HCT116 (cell line): ENCODE results near the gene CDH4. TPM values are rescaled to one million over a fixed set of nuclear protein-coding genes. Genes with fewer than 3 reads are reported as not detected.

Source experiments
- ATAC-seq: fragments of 200-7000 bp; cut with Tn5 transposase; 2 replicates; pipeline ENCODE4 v1.9.1; 2020; ENCODE audit warnings: mild to moderate bottlenecking, moderate library complexity
- BruUV-seq: library from RNA; stranded (reverse); fragments of 400-500 nt; replicated peaks from 2 replicates; lab custom pipeline; 2021; lab: Mats Ljungman, UMichigan
- CTCF ChIA-PET: fragments of 300-600 bp; sonication (Branson Sonifier 250); formaldehyde crosslinking; loops from one replicate; lab custom pipeline; 2021; ENCODE audit warnings: antibody characterized with exemption; lab: Charles Lee
- POLR2A ChIA-PET: fragments of 300-600, 350-600 bp; sonication (Branson Sonifier 250); formaldehyde crosslinking; loops from one replicate; lab custom pipeline; 2021; ENCODE audit warnings: antibody characterized with exemption; lab: Charles Lee
- RAD21 ChIA-PET, 2 experiments: fragments of 300-600 bp; sonication (Branson Sonifier 250); formaldehyde crosslinking; loops; one replicate each; lab custom pipeline; 2023; ENCODE audit warnings: low total read pairs in 2 of 2; ENCODE audit not compliant: uncharacterized antibody in 2 of 2, unreplicated experiment in 2 of 2, low non-redundant PET in 1 of 2; lab: Charles Lee
- DNase-seq: peaks from one replicate; pipeline ENCODE4 v3.0.0-alpha.2; 2010; ENCODE audit warnings: low read depth, low spot score
- H2AFZ ChIP-seq: fragments of 200-600 bp; shearing (Covaris generic), sonication (generic); 2 replicates; pipeline ENCODE4 v1.6.1; 2017; ENCODE audit warnings: low read depth, mixed run types, mixed read lengths, antibody characterized with exemption, low read length; ENCODE audit not compliant: poor library complexity, severe bottlenecking
- H3K27ac ChIP-seq: 2 replicates; pipeline ENCODE4 v1.5.1; 2012; ENCODE audit warnings: low read depth, low read length
- H3K27me3 ChIP-seq: fragments of 200-600 bp; sonication (generic); 2 replicates; pipeline ENCODE4 v1.6.1; 2016; ENCODE audit warnings: mixed run types, low read length, mixed read lengths; ENCODE audit not compliant: insufficient read depth
- H3K36me3 ChIP-seq, 2 experiments: fragments of 200-500 bp in 1 of 2; fragments of 200-600 bp in 1 of 2; sonication (Bioruptor generic) in 1 of 2; sonication (generic) in 1 of 2; 2 replicates each; pipeline versions ENCODE4 v1.5.1 to v1.6.1; 2014 to 2016; ENCODE audit warnings: low read length in 2 of 2, inconsistent platforms in 1 of 2, mixed read lengths in 1 of 2, mixed run types in 1 of 2; ENCODE audit not compliant: insufficient read depth in 2 of 2, control insufficient read depth in 1 of 2
- H3K4me1 ChIP-seq, 2 experiments: fragments of 200-600 bp in 1 of 2; sonication (generic) in 1 of 2; 2 replicates each; pipeline versions ENCODE4 v1.5.1 to v1.6.1; 2012 to 2017; ENCODE audit warnings: low read length in 2 of 2, inconsistent platforms in 1 of 2, mild to moderate bottlenecking in 1 of 2, mixed read lengths in 1 of 2, mixed run types in 1 of 2, moderate library complexity in 1 of 2; ENCODE audit not compliant: insufficient read depth in 2 of 2, control insufficient read depth in 1 of 2
- H3K4me2 ChIP-seq: fragments of 200-600 bp; sonication (generic); 2 replicates; pipeline ENCODE4 v1.6.1; 2017; ENCODE audit warnings: mixed run types, low read length, mixed read lengths
- H3K4me3 ChIP-seq, 2 experiments: fragments of 200-600 bp in 1 of 2; sonication (generic) in 1 of 2; replicated peaks in 1 of 2; 2 replicates each; pipeline ENCODE4 v1.5.1; 2011 to 2016; ENCODE audit warnings: low read length in 2 of 2, control low read depth in 1 of 2, low read depth in 1 of 2, mild to moderate bottlenecking in 1 of 2, mixed read lengths in 1 of 2, mixed run types in 1 of 2
- H3K79me2 ChIP-seq: fragments of 200-600 bp; sonication (generic); 2 replicates; pipeline ENCODE4 v1.6.1; 2017; ENCODE audit warnings: mild to moderate bottlenecking, mixed run types, low read length, moderate library complexity, mixed read lengths; ENCODE audit not compliant: insufficient read depth
- H3K9ac ChIP-seq: fragments of 200-600 bp; sonication (generic); 2 replicates; pipeline ENCODE4 v1.6.1; 2016; ENCODE audit warnings: low read length, mixed read lengths
- H3K9me2 ChIP-seq: fragments of 200-600 bp; sonication (generic), shearing (Covaris generic); 2 replicates; pipeline ENCODE4 v1.6.1; 2017; ENCODE audit warnings: mixed run types, mild to moderate bottlenecking, moderate library complexity; ENCODE audit not compliant: insufficient read depth
- H3K9me3 ChIP-seq, 2 experiments: fragments of 200-500 bp in 1 of 2; fragments of 200-600 bp in 1 of 2; sonication (Bioruptor generic) in 1 of 2; sonication (generic) in 1 of 2; 2 replicates each; pipeline ENCODE4 v1.6.1; 2014 to 2017; ENCODE audit warnings: low read length in 2 of 2, mixed read lengths in 2 of 2, inconsistent platforms in 1 of 2, low read depth in 1 of 2, mild to moderate bottlenecking in 1 of 2, mixed run types in 1 of 2, moderate library complexity in 1 of 2; ENCODE audit not compliant: control insufficient read depth in 1 of 2, insufficient read depth in 1 of 2
- H4K20me1 ChIP-seq: fragments of 200-600 bp; sonication (generic), shearing (Covaris generic); 2 replicates; pipeline ENCODE4 v1.6.1; 2017; ENCODE audit warnings: mixed run types, mild to moderate bottlenecking, moderate library complexity; ENCODE audit not compliant: insufficient read depth
- CEBPB ChIP-seq: IDR thresholded peaks from 2 replicates; pipeline ENCODE4 v1.6.1; 2012; ENCODE audit warnings: low read depth
- EGR1 ChIP-seq: IDR thresholded peaks from 2 replicates; pipeline ENCODE4 v1.6.1; 2012; ENCODE audit warnings: low read depth
- ELF1 ChIP-seq: IDR thresholded peaks from 2 replicates; pipeline ENCODE4 v1.6.1; 2012; ENCODE audit warnings: low read depth, borderline replicate concordance
- EZH2 ChIP-seq: fragments of 200-600 bp; sonication (generic); IDR thresholded peaks from 2 replicates; pipeline ENCODE4 v1.6.1; 2017; ENCODE audit warnings: antibody characterized with exemption, mixed run types
- EZH2phosphoT487 ChIP-seq: fragments of 200-600 bp; IDR thresholded peaks from 2 replicates; pipeline ENCODE4 v1.6.1; 2018; ENCODE audit warnings: antibody characterized with exemption, borderline replicate concordance
- RAD21 ChIP-seq: IDR thresholded peaks from 2 replicates; pipeline ENCODE4 v1.6.1; 2012; ENCODE audit warnings: low read depth, mild to moderate bottlenecking
- SIN3A ChIP-seq: IDR thresholded peaks from 2 replicates; pipeline ENCODE4 v1.6.1; 2012; ENCODE audit warnings: low read depth
- SP1 ChIP-seq: IDR thresholded peaks from 2 replicates; pipeline ENCODE4 v1.6.1; 2012; ENCODE audit warnings: low read depth
- YY1 ChIP-seq: IDR thresholded peaks from 2 replicates; pipeline ENCODE4 v1.6.1; 2011; ENCODE audit warnings: low read length, low read depth, moderate library complexity, mild to moderate bottlenecking; ENCODE audit not compliant: insufficient replicate concordance; ENCODE audit errors: extremely low read depth
- ZNF274 ChIP-seq: fragments of 200-500 bp; sonication (Bioruptor generic); IDR thresholded peaks from 2 replicates; pipeline ENCODE4 v1.6.1; 2014; ENCODE audit warnings: mild to moderate bottlenecking, low read depth, low read length, inconsistent platforms
- intact Hi-C: fragments of 100-400 bp; cut with micrococcal nuclease; formaldehyde crosslinking; loops from 2 replicates; pipeline ENCODE4 v1.10.0; 2022
- total RNA-seq: library from RNA; stranded (reverse); gene quantifications from one replicate; pipeline ENCODE4 v1.2.1, GENCODE V29; 2021; ENCODE audit not compliant: unreplicated experiment
- TF ChIP-seq, protein P1 (sequence below): IDR thresholded peaks from 2 replicates; pipeline ENCODE4 v1.6.1; 2012; ENCODE audit warnings: low read depth
- TF ChIP-seq, protein P2 (sequence below), 3 experiments: fragments of 200-600 bp in 1 of 3; sonication (generic) in 1 of 3; IDR thresholded peaks in 2 of 3; conservative IDR thresholded peaks in 1 of 3; 2 replicates each; pipeline ENCODE4 v1.5.1; 2012 to 2017; ENCODE audit warnings: low read depth in 2 of 3, low read length in 2 of 3, antibody characterized with exemption in 1 of 3, borderline replicate concordance in 1 of 3, control low read depth in 1 of 3, mild to moderate bottlenecking in 1 of 3, mixed read lengths in 1 of 3, mixed run types in 1 of 3, moderate library complexity in 1 of 3; ENCODE audit not compliant: insufficient read depth in 1 of 3

Gene CDH4
- total RNA-seq, 1 experiment from 2014 or later: not detected

DNA sequence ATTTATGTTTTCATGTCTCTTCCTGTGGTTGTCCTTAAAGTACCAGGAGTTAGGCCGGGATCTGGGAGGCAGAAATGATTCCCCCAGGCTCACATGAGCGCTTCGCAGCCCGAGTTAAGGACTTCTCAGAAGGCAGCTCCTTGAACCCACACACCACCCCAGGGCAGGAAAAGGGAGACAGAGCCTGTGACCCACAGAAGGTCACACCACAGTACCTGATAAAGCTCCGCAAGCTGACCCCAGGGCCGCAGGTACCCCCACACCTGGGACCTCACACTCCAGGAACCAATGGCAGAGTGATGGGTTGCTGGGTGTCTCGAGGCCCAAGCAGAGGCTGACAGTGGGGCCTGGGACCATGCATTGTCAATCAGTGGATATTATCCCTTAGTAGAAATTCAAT is 207.6 kb downstream of the CDH4 start:
- Histone ChIP-seq H3K36me3 (no peaks in the 10 kb centered on the region), H3K27me3 (no peaks in the 10 kb centered on the region), H3K27ac (no peak overlapping the region), H2AFZ (no peak overlapping the region), H3K4me1 (no peaks in the 10 kb centered on the region), H4K20me1 (no peaks in the 10 kb centered on the region), H3K9me3 (peaks cover 0 to 6% of the 10 kb centered on the region in 2 experiments; a peak in 2 of 4 replicates), H3K4me2 (no peak overlapping the region), H3K4me3 (no peak overlapping the region), H3K9ac (no peak overlapping the region), H3K79me2 (no peaks in the 10 kb centered on the region), H3K9me2 (no peaks in the 10 kb centered on the region)
- ChIA-PET POLR2A (no interaction called here), CTCF (no interaction called here), RAD21 (no interaction called here)
- TF ChIP-seq ELF1: no peak
- no peak for TF ChIP-seq RAD21
- TF ChIP-seq, protein P1, sequence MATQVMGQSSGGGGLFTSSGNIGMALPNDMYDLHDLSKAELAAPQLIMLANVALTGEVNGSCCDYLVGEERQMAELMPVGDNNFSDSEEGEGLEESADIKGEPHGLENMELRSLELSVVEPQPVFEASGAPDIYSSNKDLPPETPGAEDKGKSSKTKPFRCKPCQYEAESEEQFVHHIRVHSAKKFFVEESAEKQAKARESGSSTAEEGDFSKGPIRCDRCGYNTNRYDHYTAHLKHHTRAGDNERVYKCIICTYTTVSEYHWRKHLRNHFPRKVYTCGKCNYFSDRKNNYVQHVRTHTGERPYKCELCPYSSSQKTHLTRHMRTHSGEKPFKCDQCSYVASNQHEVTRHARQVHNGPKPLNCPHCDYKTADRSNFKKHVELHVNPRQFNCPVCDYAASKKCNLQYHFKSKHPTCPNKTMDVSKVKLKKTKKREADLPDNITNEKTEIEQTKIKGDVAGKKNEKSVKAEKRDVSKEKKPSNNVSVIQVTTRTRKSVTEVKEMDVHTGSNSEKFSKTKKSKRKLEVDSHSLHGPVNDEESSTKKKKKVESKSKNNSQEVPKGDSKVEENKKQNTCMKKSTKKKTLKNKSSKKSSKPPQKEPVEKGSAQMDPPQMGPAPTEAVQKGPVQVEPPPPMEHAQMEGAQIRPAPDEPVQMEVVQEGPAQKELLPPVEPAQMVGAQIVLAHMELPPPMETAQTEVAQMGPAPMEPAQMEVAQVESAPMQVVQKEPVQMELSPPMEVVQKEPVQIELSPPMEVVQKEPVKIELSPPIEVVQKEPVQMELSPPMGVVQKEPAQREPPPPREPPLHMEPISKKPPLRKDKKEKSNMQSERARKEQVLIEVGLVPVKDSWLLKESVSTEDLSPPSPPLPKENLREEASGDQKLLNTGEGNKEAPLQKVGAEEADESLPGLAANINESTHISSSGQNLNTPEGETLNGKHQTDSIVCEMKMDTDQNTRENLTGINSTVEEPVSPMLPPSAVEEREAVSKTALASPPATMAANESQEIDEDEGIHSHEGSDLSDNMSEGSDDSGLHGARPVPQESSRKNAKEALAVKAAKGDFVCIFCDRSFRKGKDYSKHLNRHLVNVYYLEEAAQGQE: no peak
- TF ChIP-seq, protein P2, sequence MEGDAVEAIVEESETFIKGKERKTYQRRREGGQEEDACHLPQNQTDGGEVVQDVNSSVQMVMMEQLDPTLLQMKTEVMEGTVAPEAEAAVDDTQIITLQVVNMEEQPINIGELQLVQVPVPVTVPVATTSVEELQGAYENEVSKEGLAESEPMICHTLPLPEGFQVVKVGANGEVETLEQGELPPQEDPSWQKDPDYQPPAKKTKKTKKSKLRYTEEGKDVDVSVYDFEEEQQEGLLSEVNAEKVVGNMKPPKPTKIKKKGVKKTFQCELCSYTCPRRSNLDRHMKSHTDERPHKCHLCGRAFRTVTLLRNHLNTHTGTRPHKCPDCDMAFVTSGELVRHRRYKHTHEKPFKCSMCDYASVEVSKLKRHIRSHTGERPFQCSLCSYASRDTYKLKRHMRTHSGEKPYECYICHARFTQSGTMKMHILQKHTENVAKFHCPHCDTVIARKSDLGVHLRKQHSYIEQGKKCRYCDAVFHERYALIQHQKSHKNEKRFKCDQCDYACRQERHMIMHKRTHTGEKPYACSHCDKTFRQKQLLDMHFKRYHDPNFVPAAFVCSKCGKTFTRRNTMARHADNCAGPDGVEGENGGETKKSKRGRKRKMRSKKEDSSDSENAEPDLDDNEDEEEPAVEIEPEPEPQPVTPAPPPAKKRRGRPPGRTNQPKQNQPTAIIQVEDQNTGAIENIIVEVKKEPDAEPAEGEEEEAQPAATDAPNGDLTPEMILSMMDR (IDR thresholded peaks at IDR 0.05 in 2 of 3, conservative IDR thresholded peaks at IDR 0.05 in 1 of 3; ENCODE audit: borderline replicate concordance in 1 of 3, insufficient read depth in 1 of 3, low read depth in 2 of 3, low read length in 2 of 3): no peak
- no peak for TF ChIP-seq SP1
- TF ChIP-seq YY1: no peak
- no peak for TF ChIP-seq EGR1
- TF ChIP-seq SIN3A: no peak
- TF ChIP-seq ZNF274: no peak
- TF ChIP-seq EZH2: no peak
- no peak for TF ChIP-seq EZH2phosphoT487
- TF ChIP-seq CEBPB: no peak
- BruUV-seq: no TSS peak
- DNase-seq (no peak), ATAC-seq (no peak)
- intact Hi-C loops: no loop called here
